ENCODE data around the gene SP2. TPM values are rescaled to one million over a fixed set of nuclear protein-coding genes. Genes with fewer than 3 reads are reported as not detected.

The SP2 gene
- total RNA-seq, 4 donors from 2014 or later, result 2.2 to 9.2 (median 5.9) TPM

DNA sequence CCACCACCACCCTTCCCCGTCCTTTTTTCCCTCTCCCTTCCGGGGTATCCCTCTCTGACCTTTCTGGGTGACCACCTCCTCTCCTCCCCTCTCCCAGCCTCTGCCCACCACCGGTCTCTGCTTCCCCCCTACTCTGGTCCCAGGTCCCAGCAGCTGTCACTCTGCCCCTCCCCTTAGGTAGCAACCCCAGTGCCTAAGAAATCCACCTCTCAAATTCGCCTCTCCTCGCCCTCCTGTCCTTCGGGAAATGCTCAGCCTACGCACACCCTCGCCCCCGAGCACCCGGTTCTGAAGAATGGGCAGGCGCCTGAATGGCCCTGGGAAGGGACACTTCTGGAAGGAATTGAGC is 44.3 kb upstream of the SP2 start:
- no peak for TF ChIP-seq CTCF (IDR thresholded peaks at IDR 0.05; ENCODE audit: low read depth)

GRCh38 chr17:47852113-47852949 is 43.7 kb upstream of the SP2 start:
- no peak for TF ChIP-seq CTCF (IDR thresholded peaks at IDR 0.05; ENCODE audit: low read depth)

- TF ChIP-seq CTCF (IDR thresholded peaks at IDR 0.05; ENCODE audit: low read depth), result no peak
Measured at GRCh38 chr17:47853616-47854015, 42.4 kb upstream of the SP2 start.

- no peak for TF ChIP-seq CTCF (IDR thresholded peaks at IDR 0.05; ENCODE audit: low read depth)
Measured at GRCh38 chr17:47855737-47856136, 40.3 kb upstream of the SP2 start.

- no peak for TF ChIP-seq CTCF (IDR thresholded peaks at IDR 0.05; ENCODE audit: low read depth)
Measured at GRCh38 chr17:47856830-47857229, 39.2 kb upstream of the SP2 start.

GRCh38 chr17:47857551-47858455 is 38.2 kb upstream of the SP2 start:
- no peak for TF ChIP-seq CTCF (IDR thresholded peaks at IDR 0.05; ENCODE audit: low read depth)

DNA sequence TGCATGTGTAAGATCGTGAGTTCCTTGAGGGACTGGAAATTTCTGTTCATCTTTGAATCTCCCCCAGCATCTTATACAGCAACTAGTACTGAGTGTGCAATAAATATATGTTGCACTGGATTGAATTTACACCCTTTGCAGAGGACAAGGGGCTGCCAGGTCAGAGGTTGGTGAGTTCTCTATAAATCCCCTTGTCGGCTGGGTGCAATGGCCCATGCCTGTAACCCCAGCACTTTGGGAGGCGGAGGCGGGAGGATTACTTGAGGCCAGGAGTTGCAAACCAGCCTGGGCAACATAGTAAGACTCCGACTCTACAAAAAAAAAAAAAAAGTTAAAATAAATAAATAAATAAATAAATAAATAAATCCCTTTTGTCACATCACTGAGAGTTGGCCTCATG is 35.6 kb upstream of the SP2 start:
- no peak for TF ChIP-seq CTCF (IDR thresholded peaks at IDR 0.05; ENCODE audit: low read depth)
